Lower leg skin (tissue), 3 donors: ENCODE data around the gene AKAP12.

ENCODE experiments used
- CTCF ChIP-seq, 3 donors: fragments of 450-650 bp; IDR thresholded peaks; one replicate each; pipeline ENCODE4 v1.5.1; 2016; ENCODE audit warnings: antibody characterized with exemption in 3 of 3, mild to moderate bottlenecking in 3 of 3, moderate library complexity in 2 of 3
- POLR2A ChIP-seq, 2 donors: fragments of 450-650 bp; IDR thresholded peaks; one replicate each; pipeline ENCODE4 v1.6.1; 2016 to 2017; ENCODE audit warnings: antibody characterized with exemption in 2 of 2, mild to moderate bottlenecking in 1 of 2, moderate library complexity in 1 of 2

- TF ChIP-seq CTCF (IDR thresholded peaks at IDR 0.05) (no peak), POLR2A (IDR thresholded peaks at IDR 0.05) (no peak)
These were observed 114.0 kb downstream of the AKAP12 start for GRCh38 chr6:151353795-151354194.
